Measurements from ENCODE around the gene HID1.

DNA sequence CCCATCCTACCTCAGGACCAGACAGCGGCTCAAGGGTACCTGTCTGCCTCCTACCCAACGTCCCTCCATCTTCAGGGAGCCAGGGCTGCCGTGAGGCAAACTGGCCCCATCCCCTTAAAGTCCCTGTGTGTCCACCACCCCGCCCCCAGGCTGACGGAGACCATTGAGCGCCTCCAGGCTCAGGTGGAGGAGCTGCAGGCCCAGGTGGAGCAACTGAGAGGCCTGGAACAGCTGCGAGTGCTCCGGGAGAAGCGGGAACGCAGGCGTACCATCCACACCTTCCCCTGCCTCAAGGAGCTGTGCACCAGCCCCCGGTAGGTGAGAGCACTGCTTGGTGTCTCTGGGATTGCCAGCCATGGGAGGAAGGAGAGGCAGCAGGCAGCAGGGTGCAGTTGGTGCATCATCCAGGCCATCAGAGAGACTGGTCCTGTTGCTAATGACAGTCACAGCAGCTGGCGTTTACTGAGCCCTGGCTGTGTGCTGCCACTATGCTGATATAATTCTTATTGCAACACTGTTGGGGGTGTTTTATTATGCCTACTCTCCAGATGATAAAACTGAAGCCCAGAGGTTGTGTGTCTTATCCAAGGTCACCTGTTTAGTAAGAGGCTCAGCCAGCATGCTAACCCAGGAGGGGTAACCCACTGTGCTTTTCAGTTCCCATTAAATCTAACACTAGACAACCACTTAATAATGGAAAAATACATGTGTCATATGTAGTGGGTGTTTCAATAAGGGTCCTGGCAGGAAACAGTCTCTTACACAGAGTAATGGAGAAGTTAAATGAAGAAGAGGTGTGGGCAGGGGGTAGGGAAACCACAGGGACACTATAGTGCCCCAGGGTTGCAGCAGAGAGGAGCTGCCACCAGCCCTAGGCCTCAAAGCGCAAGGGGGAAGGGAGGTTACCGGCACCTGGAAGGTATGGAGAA, 29.6 kb upstream of the HID1 start:
- TF ChIP-seq, protein P1, sequence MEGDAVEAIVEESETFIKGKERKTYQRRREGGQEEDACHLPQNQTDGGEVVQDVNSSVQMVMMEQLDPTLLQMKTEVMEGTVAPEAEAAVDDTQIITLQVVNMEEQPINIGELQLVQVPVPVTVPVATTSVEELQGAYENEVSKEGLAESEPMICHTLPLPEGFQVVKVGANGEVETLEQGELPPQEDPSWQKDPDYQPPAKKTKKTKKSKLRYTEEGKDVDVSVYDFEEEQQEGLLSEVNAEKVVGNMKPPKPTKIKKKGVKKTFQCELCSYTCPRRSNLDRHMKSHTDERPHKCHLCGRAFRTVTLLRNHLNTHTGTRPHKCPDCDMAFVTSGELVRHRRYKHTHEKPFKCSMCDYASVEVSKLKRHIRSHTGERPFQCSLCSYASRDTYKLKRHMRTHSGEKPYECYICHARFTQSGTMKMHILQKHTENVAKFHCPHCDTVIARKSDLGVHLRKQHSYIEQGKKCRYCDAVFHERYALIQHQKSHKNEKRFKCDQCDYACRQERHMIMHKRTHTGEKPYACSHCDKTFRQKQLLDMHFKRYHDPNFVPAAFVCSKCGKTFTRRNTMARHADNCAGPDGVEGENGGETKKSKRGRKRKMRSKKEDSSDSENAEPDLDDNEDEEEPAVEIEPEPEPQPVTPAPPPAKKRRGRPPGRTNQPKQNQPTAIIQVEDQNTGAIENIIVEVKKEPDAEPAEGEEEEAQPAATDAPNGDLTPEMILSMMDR (IDR thresholded peaks at IDR 0.05) = no peak
- no peak for TF ChIP-seq POLR2A (IDR thresholded peaks at IDR 0.05)
